Measurements from ENCODE around the gene PNMA3. TPM values are rescaled to one million over a fixed set of nuclear protein-coding genes. Genes with fewer than 3 reads are reported as not detected.
"Not testable (repeated sequence)": the region's sequence is repeated elsewhere in the genome, so short reads cannot be mapped to it uniquely, and the experiment has no call there.

PNMA3 gene
- total RNA-seq = 1.3 TPM

- Histone ChIP-seq H3K4me3 (ENCODE audit: low read length) (no peak within 1 kb of the TSS), H3K27me3 (ENCODE audit: insufficient read depth, low read length) (peaks cover 2% of the 10 kb centered on the region), H3K4me1 (ENCODE audit: insufficient read depth, low read length) (no peaks in the 10 kb centered on the region), H3K9me3 (ENCODE audit: low read depth, low read length) (no peaks in the 10 kb centered on the region)
Observed at GRCh38 chrX:153055871-153056749, at the start of gene PNMA3. TSS of gene PNMA3 (plus strand) at chrX:153056470. CDS start at chrX:153057056, 586 bp downstream.

GRCh38 chrX:153017174-153017573 is 39.1 kb upstream of the PNMA3 start:
- H3K9me3 ChIP-seq (ENCODE audit: low read depth, low read length); H3K27me3 ChIP-seq (ENCODE audit: insufficient read depth, low read length); H3K4me1 ChIP-seq (ENCODE audit: insufficient read depth, low read length); H3K4me3 ChIP-seq (ENCODE audit: low read length): not testable (repeated sequence)

GRCh38 chrX:153019166-153019565 is 37.1 kb upstream of the PNMA3 start:
- Histone ChIP-seq H3K4me1 (ENCODE audit: insufficient read depth, low read length) (no peaks in the 10 kb centered on the region), H3K9me3 (ENCODE audit: low read depth, low read length) (no peaks in the 10 kb centered on the region), H3K27me3 (ENCODE audit: insufficient read depth, low read length) (peaks cover 3% of the 10 kb centered on the region), H3K4me3 (ENCODE audit: low read length) (no peak overlapping the region)

- not testable (repeated sequence) for H3K9me3 ChIP-seq (ENCODE audit: low read depth, low read length); H3K4me1 ChIP-seq (ENCODE audit: insufficient read depth, low read length); H3K27me3 ChIP-seq (ENCODE audit: insufficient read depth, low read length); H3K4me3 ChIP-seq (ENCODE audit: low read length)
Observed at GRCh38 chrX:153026501-153026900, 29.8 kb upstream of the PNMA3 start.

GRCh38 chrX:153028487-153028886 is 27.8 kb upstream of the PNMA3 start:
- not testable (repeated sequence) for H3K4me1 ChIP-seq (ENCODE audit: insufficient read depth, low read length); H3K4me3 ChIP-seq (ENCODE audit: low read length); H3K9me3 ChIP-seq (ENCODE audit: low read depth, low read length); H3K27me3 ChIP-seq (ENCODE audit: insufficient read depth, low read length)

- Histone ChIP-seq H3K27me3 (ENCODE audit: insufficient read depth, low read length) (no peaks in the 10 kb centered on the region), H3K4me1 (ENCODE audit: insufficient read depth, low read length) (peaks cover 5% of the 10 kb centered on the region), H3K9me3 (ENCODE audit: low read depth, low read length) (no peaks in the 10 kb centered on the region), H3K4me3 (ENCODE audit: low read length) (no peak overlapping the region)
Observed at GRCh38 chrX:153029162-153029561, 27.1 kb upstream of the PNMA3 start.

- H3K4me1 ChIP-seq (ENCODE audit: insufficient read depth, low read length) = peaks cover 5% of the 10 kb centered on the region
- no peak overlapping the region for H3K4me3 ChIP-seq (ENCODE audit: low read length)
- no peaks in the 10 kb centered on the region for H3K9me3 ChIP-seq (ENCODE audit: low read depth, low read length)
- no peaks in the 10 kb centered on the region for H3K27me3 ChIP-seq (ENCODE audit: insufficient read depth, low read length)
Observed at GRCh38 chrX:153029875-153030274, 26.4 kb upstream of the PNMA3 start.

GRCh38 chrX:153030801-153031200 is 25.5 kb upstream of the PNMA3 start:
- Histone ChIP-seq H3K4me3 (ENCODE audit: low read length) (no peak overlapping the region), H3K9me3 (ENCODE audit: low read depth, low read length) (no peaks in the 10 kb centered on the region), H3K27me3 (ENCODE audit: insufficient read depth, low read length) (no peaks in the 10 kb centered on the region), H3K4me1 (ENCODE audit: insufficient read depth, low read length) (peaks cover 5% of the 10 kb centered on the region)

GRCh38 chrX:153032397-153033118 is 23.7 kb upstream of the PNMA3 start:
- H3K4me1 ChIP-seq (ENCODE audit: insufficient read depth, low read length) = peaks cover 5% of the 10 kb centered on the region

GRCh38 chrX:153049093-153049492 is 7.2 kb upstream of the PNMA3 start:
- no peaks in the 10 kb centered on the region for H3K9me3 ChIP-seq (ENCODE audit: low read depth, low read length)
- no peak overlapping the region for H3K4me3 ChIP-seq (ENCODE audit: low read length)
- no peaks in the 10 kb centered on the region for H3K4me1 ChIP-seq (ENCODE audit: insufficient read depth, low read length)

More at GRCh38 chrX:153032397-153033118, 23.7 kb upstream of the PNMA3 start:
- no peaks in the 10 kb centered on the region for H3K27me3 ChIP-seq (ENCODE audit: insufficient read depth, low read length)
- H3K4me3 ChIP-seq (ENCODE audit: low read length) = peak overlapping the region; percentile 37
- H3K9me3 ChIP-seq (ENCODE audit: low read depth, low read length) = no peaks in the 10 kb centered on the region

GRCh38 chrX:153052534-153052933 is 3.7 kb upstream of the PNMA3 start:
- Histone ChIP-seq H3K4me1 (ENCODE audit: insufficient read depth, low read length) (no peaks in the 10 kb centered on the region), H3K4me3 (ENCODE audit: low read length) (no peak overlapping the region), H3K9me3 (ENCODE audit: low read depth, low read length) (no peaks in the 10 kb centered on the region), H3K27me3 (ENCODE audit: insufficient read depth, low read length) (peaks cover 2% of the 10 kb centered on the region)

More at GRCh38 chrX:153049093-153049492, 7.2 kb upstream of the PNMA3 start:
- H3K27me3 ChIP-seq (ENCODE audit: insufficient read depth, low read length) = no peaks in the 10 kb centered on the region

- Histone ChIP-seq H3K9me3 (ENCODE audit: low read depth, low read length) (no peaks in the 10 kb centered on the region), H3K27me3 (ENCODE audit: insufficient read depth, low read length) (peaks cover 2% of the 10 kb centered on the region), H3K4me3 (ENCODE audit: low read length) (no peak overlapping the region), H3K4me1 (ENCODE audit: insufficient read depth, low read length) (no peaks in the 10 kb centered on the region)
Observed at GRCh38 chrX:153057281-153057680, 1.0 kb downstream of the PNMA3 start.

- Histone ChIP-seq H3K4me1 (ENCODE audit: insufficient read depth, low read length) (no peaks in the 10 kb centered on the region), H3K4me3 (ENCODE audit: low read length) (no peak overlapping the region), H3K27me3 (ENCODE audit: insufficient read depth, low read length) (peaks cover 2% of the 10 kb centered on the region), H3K9me3 (ENCODE audit: low read depth, low read length) (no peaks in the 10 kb centered on the region)
Observed at GRCh38 chrX:153059191-153060094, 3.2 kb downstream of the PNMA3 start.

- Histone ChIP-seq H3K9me3 (ENCODE audit: low read depth, low read length) (no peaks in the 10 kb centered on the region), H3K4me1 (ENCODE audit: insufficient read depth, low read length) (no peaks in the 10 kb centered on the region), H3K27me3 (ENCODE audit: insufficient read depth, low read length) (peaks cover 2% of the 10 kb centered on the region), H3K4me3 (ENCODE audit: low read length) (no peak overlapping the region)
Observed at GRCh38 chrX:153060095-153060445, 3.8 kb downstream of the PNMA3 start.

- Histone ChIP-seq H3K9me3 (ENCODE audit: low read depth, low read length) (no peaks in the 10 kb centered on the region), H3K4me3 (ENCODE audit: low read length) (no peak overlapping the region), H3K4me1 (ENCODE audit: insufficient read depth, low read length) (no peaks in the 10 kb centered on the region)
Observed at GRCh38 chrX:153061732-153062131, 5.5 kb downstream of the PNMA3 start.

More at GRCh38 chrX:153061732-153062131, 5.5 kb downstream of the PNMA3 start:
- no peaks in the 10 kb centered on the region for H3K27me3 ChIP-seq (ENCODE audit: insufficient read depth, low read length)

Data from mononuclear cell (primary cell).